H9 (cell line): Measurements from ENCODE around the gene KIAA1328. TPM values are rescaled to one million over a fixed set of nuclear protein-coding genes. Genes with fewer than 3 reads are reported as not detected.

Experiments
- DNase-seq: peaks from one replicate; pipeline ENCODE4 v3.0.0-alpha.2; 2017
- H2AFZ ChIP-seq: one replicate; pipeline ENCODE4 v1.6.1; 2013; ENCODE audit warnings: mild to moderate bottlenecking, low read length, control low read depth, moderate library complexity
- H2AK5ac ChIP-seq: 2 replicates; pipeline ENCODE4 v1.6.1; 2013; ENCODE audit warnings: low read length, control low read depth, mixed read lengths; ENCODE audit not compliant: insufficient read length
- H2BK120ac ChIP-seq: one replicate; pipeline ENCODE4 v1.6.1; 2013; ENCODE audit warnings: low read depth, mild to moderate bottlenecking, low read length, control low read depth, inconsistent platforms; ENCODE audit not compliant: poor library complexity, severe bottlenecking
- H2BK12ac ChIP-seq: 2 replicates; pipeline ENCODE4 v1.6.1; 2013; ENCODE audit warnings: low read length, control low read depth, mixed read lengths, low read depth; ENCODE audit not compliant: insufficient read length
- H2BK15ac ChIP-seq: 2 replicates; pipeline ENCODE4 v1.6.1; 2013; ENCODE audit warnings: low read depth, low read length, control low read depth
- H2BK20ac ChIP-seq: one replicate; pipeline ENCODE4 v1.6.1; 2013; ENCODE audit warnings: low read depth, mild to moderate bottlenecking, low read length, control low read depth, inconsistent platforms; ENCODE audit not compliant: poor library complexity, severe bottlenecking
- H2BK5ac ChIP-seq: 2 replicates; pipeline ENCODE4 v1.6.1; 2013; ENCODE audit warnings: low read length, control low read depth, mixed read lengths; ENCODE audit not compliant: insufficient read length
- H3K14ac ChIP-seq: 2 replicates; pipeline ENCODE4 v1.6.1; 2013; ENCODE audit warnings: low read length, control low read depth; ENCODE audit not compliant: insufficient read depth
- H3K18ac ChIP-seq: 2 replicates; pipeline ENCODE4 v1.6.1; 2013; ENCODE audit warnings: low read depth, mild to moderate bottlenecking, mixed read lengths, low read length, control low read depth; ENCODE audit not compliant: insufficient read length
- H3K23ac ChIP-seq: 2 replicates; pipeline ENCODE4 v1.6.1; 2013; ENCODE audit warnings: low read length, control low read depth, mixed read lengths, low read depth; ENCODE audit not compliant: insufficient read length
- H3K23me2 ChIP-seq: 2 replicates; pipeline ENCODE4 v1.6.1; 2013; ENCODE audit warnings: low read depth, mild to moderate bottlenecking, mixed read lengths, low read length, control low read depth; ENCODE audit not compliant: insufficient read length, poor library complexity, severe bottlenecking
- H3K27ac ChIP-seq: 2 replicates; pipeline ENCODE4 v1.5.1; 2013; ENCODE audit warnings: low read length, control low read depth, mixed read lengths, low read depth; ENCODE audit not compliant: insufficient read length
- H3K27me3 ChIP-seq: 2 replicates; pipeline ENCODE4 v1.6.1; 2013; ENCODE audit warnings: low read length, control low read depth, inconsistent platforms; ENCODE audit not compliant: insufficient read depth
- H3K4ac ChIP-seq: 2 replicates; pipeline ENCODE4 v1.6.1; 2013; ENCODE audit warnings: low read depth, mild to moderate bottlenecking, control low read depth, inconsistent platforms, low read length, moderate library complexity
- H3K4me1 ChIP-seq: 2 replicates; pipeline ENCODE4 v1.6.1; 2013; ENCODE audit warnings: low read length, control low read depth, inconsistent platforms; ENCODE audit not compliant: insufficient read depth
- H3K4me2 ChIP-seq: 2 replicates; pipeline ENCODE4 v1.6.1; 2013; ENCODE audit warnings: low read length, control low read depth, mixed read lengths; ENCODE audit not compliant: insufficient read length, insufficient read depth
- H3K56ac ChIP-seq: 2 replicates; pipeline ENCODE4 v1.6.1; 2013; ENCODE audit warnings: low read depth, mild to moderate bottlenecking, mixed read lengths, low read length, control low read depth; ENCODE audit not compliant: insufficient read length
- H3K79me1 ChIP-seq: 2 replicates; pipeline ENCODE4 v1.6.1; 2013; ENCODE audit warnings: low read depth, mild to moderate bottlenecking, moderate library complexity, low read length, control low read depth, inconsistent platforms; ENCODE audit not compliant: insufficient read depth, poor library complexity, severe bottlenecking
- H3K79me2 ChIP-seq: 2 replicates; pipeline ENCODE4 v1.6.1; 2013; ENCODE audit warnings: low read length, control low read depth, inconsistent platforms; ENCODE audit not compliant: insufficient read depth
- H3K9ac ChIP-seq: 2 replicates; pipeline ENCODE4 v1.6.1; 2013; ENCODE audit warnings: low read length, control low read depth, mixed read lengths; ENCODE audit not compliant: insufficient read length; ENCODE audit errors: extremely low read depth
- H3K9me3 ChIP-seq: one replicate; pipeline ENCODE4 v1.6.1; 2013; ENCODE audit warnings: low read depth, low read length, inconsistent platforms; ENCODE audit not compliant: control insufficient read depth
- H3T11ph ChIP-seq: one replicate; pipeline ENCODE4 v1.6.1; 2013; ENCODE audit warnings: mild to moderate bottlenecking, low read length, control low read depth, inconsistent platforms
- H4K20me1 ChIP-seq: one replicate; pipeline ENCODE4 v1.6.1; 2013; ENCODE audit not compliant: control insufficient read depth, insufficient read length, insufficient read depth
- H4K5ac ChIP-seq: 2 replicates; pipeline ENCODE4 v1.6.1; 2013; ENCODE audit warnings: low read depth, mild to moderate bottlenecking, mixed read lengths, low read length, control low read depth; ENCODE audit not compliant: insufficient read length
- H4K8ac ChIP-seq: replicated peaks from 2 replicates; pipeline ENCODE4 v1.6.1; 2013; ENCODE audit warnings: low read length, control low read depth, mixed read lengths, low read depth; ENCODE audit not compliant: insufficient read length
- H4K91ac ChIP-seq: 2 replicates; pipeline ENCODE4 v1.6.1; 2013; ENCODE audit warnings: low read depth, mild to moderate bottlenecking, moderate library complexity, mixed read lengths, low read length, control low read depth; ENCODE audit not compliant: insufficient read length
- H3K27ac Mint-ChIP-seq, 3 experiments: 2 replicates in 2 of 3; 3 replicates in 1 of 3; pipeline ENCODE4 v1.8.0; 2020 to 2021; ENCODE audit warnings: mixed read lengths in 3 of 3, mild to moderate bottlenecking in 1 of 3, moderate library complexity in 1 of 3
- H3K27me3 Mint-ChIP-seq: 2 replicates; pipeline ENCODE4 v1.8.0; 2021; ENCODE audit warnings: low read depth, mild to moderate bottlenecking, moderate library complexity, mixed read lengths
- H3K36me3 Mint-ChIP-seq, 3 experiments: 2 replicates in 2 of 3; 3 replicates in 1 of 3; pipeline ENCODE4 v1.8.0; 2020 to 2021; ENCODE audit warnings: low read depth in 3 of 3, mixed read lengths in 3 of 3; ENCODE audit not compliant: insufficient read depth in 1 of 3
- H3K4me1 Mint-ChIP-seq, 2 experiments: 2 replicates each; pipeline ENCODE4 v1.8.0; 2020; ENCODE audit warnings: mixed read lengths in 2 of 2
- H3K4me3 Mint-ChIP-seq, 2 experiments: 2 replicates in 1 of 2; 3 replicates in 1 of 2; pipeline ENCODE4 v1.8.0; 2020 to 2021; ENCODE audit warnings: mild to moderate bottlenecking in 2 of 2, mixed read lengths in 2 of 2, moderate library complexity in 1 of 2
- H3K9me3 Mint-ChIP-seq, 2 experiments: 2 replicates in 1 of 2; 3 replicates in 1 of 2; pipeline ENCODE4 v1.8.0; 2020; ENCODE audit warnings: mild to moderate bottlenecking in 2 of 2, mixed read lengths in 2 of 2, moderate library complexity in 1 of 2
- CTCF ChIP-seq: fragments of 200-600 bp; sonication (generic); conservative IDR thresholded peaks from 3 replicates; pipeline ENCODE4 v1.8.0; 2021; ENCODE audit warnings: antibody characterized with exemption, mild to moderate bottlenecking
- WGBS: extraction: QIAGEN DNeasy Blood & Tissue Kit; methylation state at CpG from one replicate; pipeline ENCODE4 v1.1.7; 2013; ENCODE audit warnings: missing lambda C conversion rate, low lambda C conversion rate, mixed read lengths; ENCODE audit not compliant: insufficient read length; ENCODE audit errors: extremely low coverage; 5-methylcytosine and 5-hydroxymethylcytosine counted together
- total RNA-seq: library from RNA; stranded (reverse); gene quantifications from 2 replicates; pipeline ENCODE4 v1.2.1, GENCODE V29; 2021

KIAA1328 gene
- total RNA-seq, 1 experiment from 2014 or later: 4.9 TPM

GRCh38 chr18:37218022-37218590, 389.2 kb downstream of the KIAA1328 start:
- Histone ChIP-seq H3K27ac (no peak overlapping the region), H4K5ac (no peak overlapping the region), H2AFZ (no peak overlapping the region), H2AK5ac (no peak overlapping the region), H2BK12ac (no peak overlapping the region), H3K56ac (no peak overlapping the region), H3T11ph (no peak overlapping the region), H2BK20ac (no peak overlapping the region), H2BK15ac (no peak overlapping the region), H3K23me2 (no peaks in the 10 kb centered on the region), H3K9me3 (no peaks in the 10 kb centered on the region), H3K18ac (no peak overlapping the region), H3K9ac (no peak overlapping the region), H3K23ac (no peak overlapping the region), H4K8ac (no peak overlapping the region), H3K4me1 (no peaks in the 10 kb centered on the region; the same call in 1 of the 2 replicates), H3K4ac (no peak overlapping the region), H2BK5ac (no peak overlapping the region), H2BK120ac (no peak overlapping the region), H3K14ac (no peak overlapping the region), H4K20me1 (no peaks in the 10 kb centered on the region), H3K4me2 (no peak overlapping the region), H4K91ac (no peak overlapping the region), H3K79me2 (no peaks in the 10 kb centered on the region), H3K79me1 (no peaks in the 10 kb centered on the region), H3K27me3 (peaks cover 17% of the 10 kb centered on the region; the same call in 1 of the 2 replicates)
- Mint-ChIP-seq H3K36me3 (peaks cover 2 to 5% (median 4%) of the 10 kb centered on the region in 3 experiments; a peak in 6 of 7 replicates), H3K4me3 (peak overlapping the region; percentile 2 to 24; a peak in 2 of 5 replicates), H3K27me3 (peaks cover 92% of the 10 kb centered on the region), H3K9me3 (peaks cover 18 to 19% of the 10 kb centered on the region in 2 experiments), H3K27ac (peak overlapping the region in 1 of 3 experiments; percentile 30; a peak in 1 of 7 replicates), H3K4me1 (peaks cover 22 to 30% of the 10 kb centered on the region in 2 experiments)
- peak; percentile 52 for DNase-seq
- WGBS: no CpG with 5 or more reads among the region's 2 CpGs
- no peak for TF ChIP-seq CTCF
